ENCODE results near the gene LAMTOR3. TPM values are rescaled to one million over a fixed set of nuclear protein-coding genes. Genes with fewer than 3 reads are reported as not detected.

The LAMTOR3 gene
- total RNA-seq: 58.0 and 58.2 TPM in 2 replicates
- long read RNA-seq, full-length matches to known transcripts: 123 of 131 reads
- long read RNA-seq, partial matches to known transcripts: 3 of 131 reads
- long read RNA-seq, other reads (novel, unspliced or antisense): 5 of 131 reads

- DNase-seq (ENCODE audit: low spot score, unreplicated experiment): peak; percentile 62
- no peaks in the 10 kb centered on the region for H3K27me3 Mint-ChIP-seq
- TF ChIP-seq CTCF (IDR thresholded peaks at IDR 0.05; ENCODE audit: unreplicated experiment): no peak
Measured at GRCh38 chr4:99894161-99894997, at the start of gene LAMTOR3. TSS of gene LAMTOR3 (minus strand) at chr4:99894427. CDS start at chr4:99893963, 464 bp downstream.

GRCh38 chr4:99938243-99938753 is 44.1 kb upstream of the LAMTOR3 start:
- H3K36me3 Mint-ChIP-seq (ENCODE audit: insufficient read depth): peaks cover 28% of the 10 kb centered on the region
- no peak for DNase-seq (ENCODE audit: low spot score, unreplicated experiment)
- TF ChIP-seq CTCF (IDR thresholded peaks at IDR 0.05; ENCODE audit: unreplicated experiment): no peak
- no peak overlapping the region for H3K4me3 Mint-ChIP-seq (ENCODE audit: low read depth)
- peaks cover 16% of the 10 kb centered on the region for H3K9me3 Mint-ChIP-seq (ENCODE audit: low read depth)
- H3K27me3 Mint-ChIP-seq: no peaks in the 10 kb centered on the region
- H3K4me1 Mint-ChIP-seq (ENCODE audit: low read depth): no peaks in the 10 kb centered on the region
- no peak overlapping the region for H3K27ac Mint-ChIP-seq

More at GRCh38 chr4:99894161-99894997, at the start of gene LAMTOR3:
- Mint-ChIP-seq H3K4me3 (ENCODE audit: low read depth) (peak within 1 kb of the TSS; percentile 99), H3K27ac (peak within 1 kb of the TSS; percentile 99), H3K36me3 (ENCODE audit: insufficient read depth) (peaks cover 4% of the 10 kb centered on the region), H3K4me1 (ENCODE audit: low read depth) (peaks cover 15% of the 10 kb centered on the region), H3K9me3 (ENCODE audit: low read depth) (no peaks in the 10 kb centered on the region)

GRCh38 chr4:99934891-99935290 is 40.7 kb upstream of the LAMTOR3 start:
- no peak for DNase-seq (ENCODE audit: low spot score, unreplicated experiment)
- Mint-ChIP-seq H3K9me3 (ENCODE audit: low read depth) (peaks cover 23% of the 10 kb centered on the region), H3K27ac (no peak overlapping the region), H3K27me3 (no peaks in the 10 kb centered on the region), H3K4me1 (ENCODE audit: low read depth) (no peaks in the 10 kb centered on the region), H3K4me3 (ENCODE audit: low read depth) (no peak overlapping the region), H3K36me3 (ENCODE audit: insufficient read depth) (peaks cover 39% of the 10 kb centered on the region)
- no peak for TF ChIP-seq CTCF (IDR thresholded peaks at IDR 0.05; ENCODE audit: unreplicated experiment)

GRCh38 chr4:99927566-99927965 is 33.3 kb upstream of the LAMTOR3 start:
- no peak overlapping the region for H3K4me3 Mint-ChIP-seq (ENCODE audit: low read depth)
- peaks cover 3% of the 10 kb centered on the region for H3K9me3 Mint-ChIP-seq (ENCODE audit: low read depth)
- no peaks in the 10 kb centered on the region for H3K27me3 Mint-ChIP-seq
- no peak for TF ChIP-seq CTCF (IDR thresholded peaks at IDR 0.05; ENCODE audit: unreplicated experiment)
- peaks cover 10% of the 10 kb centered on the region for H3K36me3 Mint-ChIP-seq (ENCODE audit: insufficient read depth)
- H3K27ac Mint-ChIP-seq: no peak overlapping the region
- H3K4me1 Mint-ChIP-seq (ENCODE audit: low read depth): no peaks in the 10 kb centered on the region
- no peak for DNase-seq (ENCODE audit: low spot score, unreplicated experiment)

GRCh38 chr4:99921174-99921573 is 26.9 kb upstream of the LAMTOR3 start:
- Mint-ChIP-seq H3K4me1 (ENCODE audit: low read depth) (no peaks in the 10 kb centered on the region), H3K36me3 (ENCODE audit: insufficient read depth) (peaks cover 16% of the 10 kb centered on the region), H3K27ac (no peak overlapping the region), H3K4me3 (ENCODE audit: low read depth) (no peak overlapping the region), H3K9me3 (ENCODE audit: low read depth) (peaks cover 2% of the 10 kb centered on the region), H3K27me3 (no peaks in the 10 kb centered on the region)
- DNase-seq (ENCODE audit: low spot score, unreplicated experiment): no peak
- no peak for TF ChIP-seq CTCF (IDR thresholded peaks at IDR 0.05; ENCODE audit: unreplicated experiment)

Measured in progenitor cell of endocrine pancreas (in vitro differentiated cells).